DOHH2 (cell line): ENCODE measurements around the gene CRYGN.

Source experiments
- H3F3A ChIP-seq: fragments of 200-600 bp; sonication (generic), shearing (Covaris generic); 2 replicates; pipeline ENCODE4 v1.6.0; 2016; ENCODE audit warnings: antibody characterized with exemption, mild to moderate bottlenecking; ENCODE audit not compliant: control insufficient read depth, insufficient read depth
- H3K27ac ChIP-seq: fragments of 200-600 bp; sonication (generic); 2 replicates; pipeline ENCODE4 v1.5.1; 2014; ENCODE audit warnings: low read depth, mild to moderate bottlenecking, low read length, moderate library complexity
- H3K27me3 ChIP-seq: fragments of 200-600 bp; sonication (generic); 2 replicates; pipeline ENCODE4 v1.6.1; 2014; ENCODE audit warnings: mild to moderate bottlenecking, low read length, mixed read lengths; ENCODE audit not compliant: control insufficient read depth
- H3K36me3 ChIP-seq: fragments of 200-600 bp; sonication (generic); 2 replicates; pipeline ENCODE4 v1.6.1; 2014; ENCODE audit warnings: mild to moderate bottlenecking, low read length, moderate library complexity, mixed read lengths; ENCODE audit not compliant: control insufficient read depth
- H3K4me1 ChIP-seq: fragments of 200-600 bp; sonication (generic); 2 replicates; pipeline ENCODE4 v1.6.1; 2014; ENCODE audit warnings: mild to moderate bottlenecking, low read length, mixed read lengths; ENCODE audit not compliant: control insufficient read depth
- H3K4me2 ChIP-seq: fragments of 200-600 bp; sonication (generic); 2 replicates; pipeline ENCODE4 v1.6.0; 2014; ENCODE audit warnings: mild to moderate bottlenecking, low read length, moderate library complexity
- H3K4me3 ChIP-seq: fragments of 200-600 bp; sonication (generic); 2 replicates; pipeline ENCODE4 v1.5.1; 2014; ENCODE audit warnings: mild to moderate bottlenecking, low read length, mixed read lengths
- H3K79me2 ChIP-seq: fragments of 200-600 bp; sonication (generic); 2 replicates; pipeline ENCODE4 v1.6.1; 2014; ENCODE audit warnings: mild to moderate bottlenecking, low read length, mixed read lengths; ENCODE audit not compliant: control insufficient read depth
- H3K9me2 ChIP-seq: fragments of 200-600 bp; sonication (generic); replicated peaks from 2 replicates; pipeline ENCODE4 v1.6.1; 2014; ENCODE audit warnings: mild to moderate bottlenecking, low read length, mixed read lengths; ENCODE audit not compliant: control insufficient read depth
- H3K9me3 ChIP-seq: fragments of 200-600 bp; sonication (generic); 2 replicates; pipeline ENCODE4 v1.6.1; 2014; ENCODE audit warnings: antibody characterized with exemption, low read length, mixed read lengths; ENCODE audit not compliant: control insufficient read depth, insufficient read depth
- H4K20me1 ChIP-seq: fragments of 200-600 bp; sonication (generic); 2 replicates; pipeline ENCODE4 v1.6.0; 2014; ENCODE audit warnings: low read depth, mild to moderate bottlenecking, antibody characterized with exemption, low read length, moderate library complexity; ENCODE audit not compliant: control insufficient read depth, insufficient read depth
- EZH2phosphoT487 ChIP-seq: fragments of 200-600 bp; sonication (generic); IDR thresholded peaks from 2 replicates; pipeline ENCODE4 v1.6.1; 2017; ENCODE audit warnings: borderline replicate concordance, mild to moderate bottlenecking, antibody characterized with exemption, low read length, moderate library complexity, mixed read lengths
- TF ChIP-seq, protein P1 (sequence below): fragments of 200-600 bp; sonication (generic); IDR thresholded peaks from one replicate; pipeline ENCODE4 v1.5.1; 2014; ENCODE audit warnings: antibody characterized with exemption, mild to moderate bottlenecking, low read depth, low read length; ENCODE audit not compliant: poor library complexity, severe bottlenecking

The CRYGN gene

DNA sequence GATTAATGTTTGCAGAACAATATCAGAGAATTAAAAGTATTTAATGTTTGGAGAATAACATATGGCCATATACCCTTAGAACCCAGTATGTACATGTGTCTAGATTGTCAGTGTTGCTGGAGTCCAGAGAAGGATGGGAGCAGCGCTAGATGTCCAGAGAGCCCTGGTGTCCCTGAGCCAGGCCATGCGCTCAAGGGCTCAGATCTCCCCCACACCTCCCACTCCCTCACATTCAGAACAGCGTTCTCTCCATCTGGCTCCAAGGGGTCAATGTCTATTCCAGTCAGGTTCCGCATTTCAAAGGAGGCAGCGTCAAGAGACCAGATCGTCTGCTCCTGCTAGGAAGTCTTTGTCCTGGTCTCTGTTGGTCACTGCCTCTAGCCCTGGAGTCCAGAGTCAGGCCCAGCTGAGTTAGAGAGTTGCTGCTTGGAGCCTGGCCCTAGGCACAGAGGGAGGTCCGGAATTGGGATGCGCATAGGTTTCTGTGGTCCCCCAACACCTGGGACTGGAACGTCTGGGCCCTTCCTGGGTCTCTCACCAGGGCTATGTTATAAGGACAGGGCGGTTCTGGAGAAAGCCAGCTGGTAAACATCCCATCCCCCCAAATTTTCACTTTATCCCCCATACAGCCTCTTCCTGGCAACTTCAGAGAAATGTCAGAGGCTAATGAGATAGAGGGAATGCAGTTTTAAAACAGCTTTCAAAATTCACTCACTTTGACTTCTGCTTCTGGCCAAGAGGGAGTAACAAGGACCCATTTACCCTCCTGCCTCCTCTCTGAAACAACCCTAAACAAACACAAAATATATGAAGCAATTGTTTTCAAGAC is 23.6 kb downstream of the CRYGN start:
- Histone ChIP-seq H3K9me3 (peaks cover 11% of the 10 kb centered on the region), H3F3A (no peaks in the 10 kb centered on the region), H3K4me1 (no peaks in the 10 kb centered on the region), H3K27me3 (peaks cover 36% of the 10 kb centered on the region), H3K9me2 (no peaks in the 10 kb centered on the region), H3K27ac (no peak overlapping the region), H3K4me2 (no peak overlapping the region), H3K36me3 (no peaks in the 10 kb centered on the region), H3K79me2 (no peaks in the 10 kb centered on the region), H4K20me1 (no peaks in the 10 kb centered on the region), H3K4me3 (no peak overlapping the region)
- TF ChIP-seq EZH2phosphoT487, result no peak
- TF ChIP-seq, protein P1, sequence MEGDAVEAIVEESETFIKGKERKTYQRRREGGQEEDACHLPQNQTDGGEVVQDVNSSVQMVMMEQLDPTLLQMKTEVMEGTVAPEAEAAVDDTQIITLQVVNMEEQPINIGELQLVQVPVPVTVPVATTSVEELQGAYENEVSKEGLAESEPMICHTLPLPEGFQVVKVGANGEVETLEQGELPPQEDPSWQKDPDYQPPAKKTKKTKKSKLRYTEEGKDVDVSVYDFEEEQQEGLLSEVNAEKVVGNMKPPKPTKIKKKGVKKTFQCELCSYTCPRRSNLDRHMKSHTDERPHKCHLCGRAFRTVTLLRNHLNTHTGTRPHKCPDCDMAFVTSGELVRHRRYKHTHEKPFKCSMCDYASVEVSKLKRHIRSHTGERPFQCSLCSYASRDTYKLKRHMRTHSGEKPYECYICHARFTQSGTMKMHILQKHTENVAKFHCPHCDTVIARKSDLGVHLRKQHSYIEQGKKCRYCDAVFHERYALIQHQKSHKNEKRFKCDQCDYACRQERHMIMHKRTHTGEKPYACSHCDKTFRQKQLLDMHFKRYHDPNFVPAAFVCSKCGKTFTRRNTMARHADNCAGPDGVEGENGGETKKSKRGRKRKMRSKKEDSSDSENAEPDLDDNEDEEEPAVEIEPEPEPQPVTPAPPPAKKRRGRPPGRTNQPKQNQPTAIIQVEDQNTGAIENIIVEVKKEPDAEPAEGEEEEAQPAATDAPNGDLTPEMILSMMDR, result no peak

DNA sequence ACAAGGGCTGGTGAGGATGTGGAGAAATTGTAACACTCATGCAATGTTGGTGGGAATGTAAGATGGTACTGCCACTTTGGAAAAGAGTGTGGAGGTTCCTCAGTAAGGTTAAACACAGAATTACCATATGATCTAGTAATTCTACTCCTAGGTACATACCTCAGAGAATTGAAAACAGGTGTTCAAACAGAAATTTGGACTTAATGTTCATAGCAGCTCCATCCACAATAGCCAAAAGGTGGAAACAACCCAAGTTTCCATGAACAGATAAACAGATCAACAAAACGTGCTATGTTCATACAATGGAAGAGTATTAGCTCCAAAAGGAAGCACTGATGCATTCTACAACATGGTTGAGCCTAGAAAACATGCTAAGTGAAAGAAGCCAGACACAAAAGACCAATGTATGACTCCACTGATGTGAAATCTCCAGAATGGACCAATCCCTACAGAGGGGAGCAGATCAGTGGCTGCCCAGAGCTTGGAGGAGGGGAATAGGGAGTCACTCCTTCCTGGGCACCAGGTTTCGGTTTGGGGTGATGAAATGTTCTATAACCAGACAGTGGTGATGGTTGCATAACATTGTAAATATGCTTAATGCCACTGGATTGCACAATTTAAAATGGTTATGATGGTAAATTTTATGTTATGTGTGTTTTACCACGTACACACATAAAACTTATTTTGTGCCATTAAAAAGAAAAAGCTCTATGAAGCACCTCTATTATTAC is 24.4 kb downstream of the CRYGN start:
- H3K27me3 ChIP-seq, result peaks cover 44% of the 10 kb centered on the region
- TF ChIP-seq, protein P1, result no peak
- no peak for TF ChIP-seq EZH2phosphoT487
- H3K4me2 ChIP-seq, result no peak overlapping the region

GRCh38 chr7:151413241-151413640 is 26.7 kb downstream of the CRYGN start:
- Histone ChIP-seq H3K4me1 (peaks cover 9% of the 10 kb centered on the region), H3K4me3 (no peak overlapping the region), H3K79me2 (no peaks in the 10 kb centered on the region), H3K4me2 (no peak overlapping the region), H3K9me3 (no peaks in the 10 kb centered on the region), H3K36me3 (no peaks in the 10 kb centered on the region), H3K27ac (no peak overlapping the region), H3K27me3 (peaks cover 47% of the 10 kb centered on the region), H3F3A (no peaks in the 10 kb centered on the region), H3K9me2 (no peaks in the 10 kb centered on the region), H4K20me1 (no peaks in the 10 kb centered on the region)
- TF ChIP-seq EZH2phosphoT487, result no peak
- TF ChIP-seq, protein P1, result no peak

More for the DNA sequence above, 24.4 kb downstream of the CRYGN start:
- H3K27ac ChIP-seq, result no peak overlapping the region
- H3K36me3 ChIP-seq, result no peaks in the 10 kb centered on the region
- no peaks in the 10 kb centered on the region for H3F3A ChIP-seq
- no peaks in the 10 kb centered on the region for H3K4me1 ChIP-seq
- H3K9me2 ChIP-seq, result no peaks in the 10 kb centered on the region
- no peaks in the 10 kb centered on the region for H3K79me2 ChIP-seq
- H3K4me3 ChIP-seq, result no peak overlapping the region
- no peaks in the 10 kb centered on the region for H4K20me1 ChIP-seq
- H3K9me3 ChIP-seq, result peaks cover 10% of the 10 kb centered on the region
